Right ventricle myocardium inferior (tissue), 1 donor: ENCODE measurements around the gene ZSCAN22. TPM values are rescaled to one million over a fixed set of nuclear protein-coding genes. Genes with fewer than 3 reads are reported as not detected.

Experiments
- ATAC-seq: fragments of 200-7000 bp; cut with Tn5 transposase; one replicate; pipeline ENCODE4 v1.9.1; 2020; ENCODE audit warnings: mild to moderate bottlenecking, moderate library complexity
- DNase-seq: peaks from one replicate; pipeline ENCODE4 v3.0.0; 2021; ENCODE audit errors: missing footprints
- intact Hi-C: fragments of 100-400 bp; cut with DNase I; formaldehyde crosslinking; loops from one replicate; pipeline ENCODE4 v1.11.0; 2022
- microRNA-seq: library from miRNA; unstranded; fragments of <30 nt; microRNA quantifications from one replicate; pipeline ENCODE4 v1.2.0, GENCODE V29; 2020
- total RNA-seq: library from RNA; stranded (reverse); fragmentation: NEBNext Ultra II Directional; extraction: Animal tissue kit (Norgen Biotek cat#: 25700); gene quantifications from one replicate; pipeline ENCODE4 v1.2.1, GENCODE V29; 2021
- donor health status: DM: no; HTN: yes; CAD: no; lungs with severe emphysema.

Gene ZSCAN22
- total RNA-seq, 1 donor from 2014 or later = 1.8 TPM

GRCh38 chr19:58385313-58385890 is 58.6 kb downstream of the ZSCAN22 start:
- ATAC-seq (no peak), DNase-seq (peak; percentile 53)
- intact Hi-C loops = no loop called here

- intact Hi-C loops = no loop called here
- DNase-seq (peak; percentile 48), ATAC-seq (peak; percentile 6)
Observed at GRCh38 chr19:58385891-58386575, 59.2 kb downstream of the ZSCAN22 start.

- ATAC-seq (peak; percentile 97), DNase-seq (peak; percentile 99)
- intact Hi-C loops = no loop called here
Observed at GRCh38 chr19:58386576-58387337, 60.0 kb downstream of the ZSCAN22 start, which contains the start of gene RPS5. Gene RPS5 (plus strand): TSS chr19:58387269. CDS start chr19:58388138, 869 bp downstream.

DNA sequence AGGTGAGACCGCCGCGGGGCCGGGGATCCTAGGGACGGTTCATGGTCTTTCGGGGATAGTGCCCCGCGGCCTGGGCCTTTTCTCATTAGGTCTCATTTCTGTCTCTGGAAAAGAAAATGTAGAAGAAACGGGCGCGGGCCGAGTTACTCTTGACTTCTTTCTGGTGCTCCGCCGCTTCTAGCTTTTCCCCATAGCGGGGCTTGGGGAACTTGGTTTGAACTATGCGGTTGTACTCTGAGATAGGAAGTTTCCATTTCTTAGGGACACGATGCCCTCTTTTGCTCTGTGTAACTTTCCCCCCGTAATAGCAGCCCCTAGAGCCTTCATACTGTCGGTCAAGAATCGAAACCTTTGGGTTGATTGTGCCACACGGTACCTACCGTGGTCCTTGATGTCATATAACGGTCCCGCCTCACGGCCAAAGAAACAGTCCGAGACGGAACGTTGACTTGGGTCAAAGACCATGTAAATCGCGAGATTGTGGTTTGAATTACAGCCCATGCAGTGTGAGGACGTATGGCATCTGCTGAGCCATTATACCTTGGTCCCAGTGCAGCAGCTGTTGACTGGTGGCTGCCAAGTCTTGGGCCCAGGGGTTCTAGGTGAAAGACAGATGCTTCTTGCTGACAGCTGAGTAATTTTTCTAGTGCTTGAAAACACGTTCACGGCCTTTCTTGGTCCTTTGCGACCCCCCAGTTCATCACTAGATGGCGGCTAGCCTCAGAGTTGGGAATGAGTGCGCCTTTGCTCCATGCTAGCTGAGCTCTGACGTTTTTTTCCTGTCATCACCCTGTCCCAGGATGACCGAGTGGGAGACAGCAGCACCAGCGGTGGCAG is 60.8 kb downstream of the ZSCAN22 start:
- intact Hi-C loops = no loop called here
- no peak for ATAC-seq
- peak; percentile 23 for DNase-seq

- intact Hi-C loops = no loop called here
- DNase-seq (no peak), ATAC-seq (no peak)
Observed at GRCh38 chr19:58388175-58388526, 61.4 kb downstream of the ZSCAN22 start.

Small RNA genes within 50 kb of the gene (microRNA-seq; reads per million reads assigned to microRNA genes)
- gene MIR4754 = not detected
- gene MIR6806 = not detected

Other genes with a start within 250 kb of the ZSCAN22 start
- gene ZSCAN18, start 228.8 kb upstream of the ZSCAN22 start, total RNA-seq = 65.8 TPM
- gene ZNF329, start 176.2 kb upstream of the ZSCAN22 start, total RNA-seq = 7.0 TPM
- gene ZNF274, start 143.9 kb upstream of the ZSCAN22 start, total RNA-seq = 17.8 TPM
- gene ZNF544, start 98.1 kb upstream of the ZSCAN22 start, total RNA-seq = 19.4 TPM
- 4.2 TPM for gene ZNF8, start 48.0 kb upstream of the ZSCAN22 start, total RNA-seq
- 21.7 TPM for gene ERVK3-1, start 21.6 kb upstream of the ZSCAN22 start, total RNA-seq
- 3.9 TPM for gene A1BG, start 26.5 kb downstream of the ZSCAN22 start, total RNA-seq
- gene ZNF497, start 35.8 kb downstream of the ZSCAN22 start, total RNA-seq = 0.19 TPM
- 0.22 TPM for gene ZNF837, start 54.0 kb downstream of the ZSCAN22 start, total RNA-seq
- gene RPS5, start 60.3 kb downstream of the ZSCAN22 start, total RNA-seq = 551 TPM
- gene RNF225, start 68.7 kb downstream of the ZSCAN22 start, total RNA-seq = not detected
- gene ZNF584, start 81.7 kb downstream of the ZSCAN22 start, total RNA-seq = 15.8 TPM
- 5.1 TPM for gene ZNF132, start 113.2 kb downstream of the ZSCAN22 start, total RNA-seq
- 3.2 TPM for gene ZNF324B, start 124.6 kb downstream of the ZSCAN22 start, total RNA-seq
- gene ZNF324, start 140.1 kb downstream of the ZSCAN22 start, total RNA-seq = 4.3 TPM
- gene ZNF446, start 149.4 kb downstream of the ZSCAN22 start, total RNA-seq = 3.9 TPM
- 3.2 TPM for gene SLC27A5, start 185.0 kb downstream of the ZSCAN22 start, total RNA-seq
- gene ZBTB45, start 192.8 kb downstream of the ZSCAN22 start, total RNA-seq = 9.9 TPM
- 143 TPM for gene TRIM28, start 217.1 kb downstream of the ZSCAN22 start, total RNA-seq
- 123 TPM for gene CHMP2A, start 228.1 kb downstream of the ZSCAN22 start, total RNA-seq
- gene UBE2M, start 231.6 kb downstream of the ZSCAN22 start, total RNA-seq = 130 TPM
- 10.0 TPM for gene MZF1, start 246.3 kb downstream of the ZSCAN22 start, total RNA-seq